Stimulated activated CD8-positive, alpha-beta memory T cell treated with anti-CD3 and anti-CD28 coated beads, Interleukin-15, amount 100 ng/mL, for 48 hours (primary cell): ENCODE measurements around the gene ONECUT3.
A peak's percentile ranks its signal among the peaks of the same experiment; 100 is the strongest.
"Not testable (repeated sequence)": the region's sequence is repeated elsewhere in the genome, so short reads cannot be mapped to it uniquely, and the experiment has no call there.

Experiments used
- DNase-seq, 2 donors: peaks; one replicate each; pipeline ENCODE4 v3.0.0-alpha.2; 2020; ENCODE audit warnings: low read depth in 2 of 2

ONECUT3 gene

DNA sequence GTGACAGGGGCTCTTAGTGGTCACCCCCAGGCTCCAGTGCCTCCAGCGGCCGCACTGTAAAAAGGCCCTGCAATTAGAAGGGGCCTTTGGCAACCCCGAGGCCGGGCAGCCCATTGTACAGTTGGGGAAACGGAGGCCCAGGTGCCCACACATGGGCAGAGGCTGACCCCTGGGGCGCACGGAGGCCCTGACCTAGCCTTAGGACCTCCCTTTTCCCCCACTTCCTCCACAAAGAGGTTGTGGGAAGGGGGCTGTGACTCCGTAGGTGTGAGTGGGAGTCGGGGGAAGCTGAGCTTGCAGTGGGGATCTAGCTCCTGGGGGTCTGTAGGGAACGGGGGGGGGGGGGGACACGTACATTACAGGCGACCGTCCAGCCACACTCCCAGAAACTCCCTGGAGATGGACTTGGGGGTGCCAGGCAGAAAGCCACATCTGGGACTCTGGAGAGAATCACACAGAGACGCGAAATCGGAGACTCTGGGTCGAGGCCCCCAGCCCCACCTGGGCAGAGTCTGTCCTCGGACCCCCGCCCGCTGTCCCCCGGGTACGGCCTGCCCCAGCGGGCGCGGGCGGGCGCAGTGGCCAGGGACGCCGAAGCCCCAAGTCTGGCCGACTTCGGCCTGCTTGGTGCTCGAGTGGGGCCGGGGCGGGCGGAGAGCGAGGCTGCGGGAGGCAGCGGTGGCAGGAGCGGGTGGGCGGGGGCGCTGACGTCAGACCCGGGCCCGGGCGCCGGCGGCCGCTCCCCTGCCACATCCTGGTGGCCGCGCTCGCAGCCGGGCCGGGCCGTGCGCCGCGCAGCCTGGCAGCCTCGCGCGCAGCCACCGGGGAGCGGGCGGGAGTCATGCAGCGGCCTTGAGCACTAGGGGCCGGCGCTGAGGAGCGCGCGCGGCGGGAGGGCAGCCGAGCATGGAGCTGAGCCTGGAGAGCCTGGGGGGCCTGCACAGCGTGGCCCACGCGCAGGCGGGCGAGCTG, at the start of gene ONECUT3:
TSS of gene ONECUT3 (plus strand) at position 750 of the 972 bp plus-strand sequence. CDS start at position 907, 157 bp downstream.
- DNase-seq: no peak

DNA sequence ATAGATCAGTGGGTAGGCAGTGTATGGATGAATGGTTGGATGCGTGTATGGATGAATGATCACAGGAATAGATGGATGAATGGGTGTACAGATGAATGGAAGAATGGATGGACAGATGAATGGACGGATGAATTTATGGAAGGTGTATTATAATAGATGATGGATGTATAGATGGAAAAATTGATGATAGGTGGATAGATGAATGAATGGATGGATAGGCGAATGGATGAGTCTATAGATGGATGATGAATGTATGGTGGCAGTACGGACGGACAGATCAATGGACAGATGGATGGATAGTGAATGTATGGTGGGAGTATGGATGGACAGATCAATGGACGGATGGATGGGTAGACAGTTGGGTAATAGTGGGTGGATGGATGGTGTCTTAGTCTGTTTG, 49.0 kb upstream of the ONECUT3 start:
- DNase-seq: no peak

DNA sequence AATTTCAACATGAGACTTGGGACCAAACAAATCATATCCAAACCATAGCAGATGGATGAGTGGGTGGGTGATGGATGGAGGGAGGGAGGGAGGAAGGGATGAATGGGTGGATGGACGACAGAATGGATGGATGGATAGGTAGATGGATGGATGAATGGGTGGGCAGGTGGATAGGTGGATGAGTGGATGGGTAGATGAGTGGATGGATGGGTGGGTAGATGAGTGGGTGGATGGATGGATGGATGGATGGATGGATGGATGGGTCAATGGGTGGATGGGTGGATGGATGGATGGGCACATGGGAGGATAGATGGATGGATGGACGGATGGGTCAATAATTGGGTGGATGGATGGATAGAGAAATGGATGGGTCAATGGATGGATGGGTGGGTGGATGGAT, 47.9 kb upstream of the ONECUT3 start:
- no peak for DNase-seq

DNA sequence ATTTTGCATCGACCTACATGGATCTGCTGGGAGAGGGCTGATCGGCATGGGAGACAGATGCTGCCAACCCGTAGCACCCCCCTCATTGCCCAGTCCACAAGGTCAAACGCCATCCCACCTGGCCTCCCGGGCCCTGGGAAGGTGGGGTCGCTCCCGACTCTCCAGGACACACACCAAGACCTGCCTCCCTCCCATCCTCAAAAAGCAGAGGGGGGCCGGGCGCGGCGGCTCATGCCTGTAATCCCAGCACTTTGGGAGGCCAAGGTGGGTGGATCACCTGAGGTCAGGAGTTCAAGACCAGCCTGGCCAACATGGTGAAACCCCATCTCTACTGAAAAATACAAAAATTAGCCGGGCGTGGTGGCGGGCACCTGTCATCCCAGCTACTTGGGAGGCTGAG, 46.7 kb upstream of the ONECUT3 start:
- not testable (repeated sequence) for DNase-seq

DNA sequence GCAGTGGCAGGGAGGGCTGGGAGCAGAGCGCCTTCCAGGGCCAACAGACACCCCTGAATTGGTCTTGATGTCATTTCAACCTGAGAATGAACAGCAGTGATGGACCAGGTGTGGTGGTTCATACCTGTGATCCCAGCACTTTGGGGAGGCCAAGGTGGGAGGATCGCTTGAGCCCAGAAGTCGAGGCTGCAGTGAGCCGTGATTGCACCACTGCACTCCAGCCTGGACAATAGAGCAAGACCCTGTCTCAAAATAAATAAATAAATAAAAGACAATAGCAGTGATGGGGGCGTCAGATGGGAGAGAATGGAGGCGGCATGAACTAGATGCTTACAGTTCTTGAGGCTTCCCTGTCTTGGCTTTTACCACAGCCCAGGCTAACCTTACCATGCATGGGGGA, 46.1 kb upstream of the ONECUT3 start:
- DNase-seq: no peak

DNA sequence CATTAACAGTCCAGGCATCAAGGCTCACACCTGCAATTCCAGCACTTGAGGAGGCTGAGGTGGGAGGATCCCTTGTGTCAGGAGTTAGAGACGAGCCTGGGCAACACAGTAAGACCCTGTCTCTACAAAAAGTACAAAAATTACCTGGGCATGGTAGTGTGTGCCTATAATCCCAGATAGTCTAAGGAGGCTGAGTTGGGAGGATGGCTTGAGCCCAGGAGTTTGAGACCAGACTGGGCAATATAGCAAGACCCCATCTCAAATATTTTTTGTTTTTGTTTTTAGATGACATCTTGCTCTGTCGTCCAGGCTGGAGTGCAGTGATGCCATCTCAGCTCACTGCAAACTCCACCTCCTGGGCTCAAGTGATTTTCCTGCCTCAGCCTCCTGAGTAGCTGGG, 40.1 kb upstream of the ONECUT3 start:
- DNase-seq: no peak

DNA sequence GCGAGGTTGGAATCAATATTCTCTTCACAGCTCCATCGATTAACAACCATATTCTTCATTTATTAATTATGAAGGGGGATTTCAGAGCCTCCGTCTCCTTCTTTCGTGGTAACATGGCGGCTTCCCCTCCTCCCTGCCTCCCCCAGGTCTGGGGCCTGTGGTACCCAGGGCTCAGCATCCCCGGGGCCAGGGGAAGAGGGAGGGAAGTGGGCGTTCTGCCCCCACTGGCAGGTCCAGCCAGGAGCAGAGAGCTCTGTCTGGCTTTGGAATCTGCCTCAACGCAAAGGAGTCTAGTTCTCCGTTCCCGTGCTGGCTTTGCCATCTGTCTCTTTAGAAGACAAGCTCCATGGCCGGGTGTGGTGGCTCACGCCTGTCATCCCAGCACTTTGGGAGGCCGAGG, 37.8 kb upstream of the ONECUT3 start:
- no peak for DNase-seq

DNA sequence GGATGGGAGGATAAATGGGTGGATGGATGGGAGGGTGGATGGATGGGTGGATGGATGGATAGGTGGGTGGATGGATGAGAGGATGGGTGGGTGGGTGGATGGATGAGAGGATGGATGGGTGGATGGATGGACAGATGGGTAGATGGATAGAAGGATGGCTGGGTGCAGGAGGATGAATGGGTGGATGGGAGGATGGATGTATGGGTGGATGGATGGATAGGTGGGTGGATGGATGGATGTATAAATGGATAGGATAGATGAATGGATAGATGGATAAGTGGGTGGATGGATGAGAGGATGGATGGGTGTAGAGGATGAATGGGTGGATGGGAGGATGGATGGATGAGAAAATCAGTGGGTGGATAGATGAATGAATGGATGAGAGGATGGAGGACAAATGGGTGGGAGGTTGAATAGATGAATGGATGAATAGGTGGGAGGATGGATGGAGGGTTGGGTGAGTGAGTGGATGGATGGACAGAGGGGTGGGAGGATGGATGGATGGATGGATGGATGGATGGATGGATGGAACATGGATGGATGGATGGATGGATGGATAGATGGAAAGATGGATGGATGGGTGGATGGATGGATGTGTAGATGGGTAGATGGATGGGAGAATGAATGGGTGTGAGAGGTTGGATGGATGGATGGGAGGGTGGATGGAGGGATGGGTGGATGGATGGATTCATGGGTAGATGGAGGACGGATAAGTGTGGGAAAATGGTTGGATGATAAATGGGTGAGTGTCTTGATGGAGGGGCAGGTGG, 35.9 kb upstream of the ONECUT3 start:
- DNase-seq: no peak

DNA sequence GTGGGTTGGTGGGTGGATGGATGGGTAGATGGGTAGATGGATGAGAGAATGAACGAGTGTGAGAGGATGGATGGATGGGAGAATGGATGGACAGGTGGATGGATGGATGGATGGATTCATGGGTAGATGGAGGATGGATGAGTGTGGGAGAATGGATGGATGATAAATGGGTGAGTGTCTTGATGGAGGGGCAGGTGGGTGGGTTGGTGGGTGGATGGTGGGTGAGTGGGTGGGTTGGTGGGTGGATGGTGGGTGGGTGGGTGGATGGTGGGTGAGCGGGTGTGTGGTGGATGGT, 35.4 kb upstream of the ONECUT3 start:
- no peak for DNase-seq

DNA sequence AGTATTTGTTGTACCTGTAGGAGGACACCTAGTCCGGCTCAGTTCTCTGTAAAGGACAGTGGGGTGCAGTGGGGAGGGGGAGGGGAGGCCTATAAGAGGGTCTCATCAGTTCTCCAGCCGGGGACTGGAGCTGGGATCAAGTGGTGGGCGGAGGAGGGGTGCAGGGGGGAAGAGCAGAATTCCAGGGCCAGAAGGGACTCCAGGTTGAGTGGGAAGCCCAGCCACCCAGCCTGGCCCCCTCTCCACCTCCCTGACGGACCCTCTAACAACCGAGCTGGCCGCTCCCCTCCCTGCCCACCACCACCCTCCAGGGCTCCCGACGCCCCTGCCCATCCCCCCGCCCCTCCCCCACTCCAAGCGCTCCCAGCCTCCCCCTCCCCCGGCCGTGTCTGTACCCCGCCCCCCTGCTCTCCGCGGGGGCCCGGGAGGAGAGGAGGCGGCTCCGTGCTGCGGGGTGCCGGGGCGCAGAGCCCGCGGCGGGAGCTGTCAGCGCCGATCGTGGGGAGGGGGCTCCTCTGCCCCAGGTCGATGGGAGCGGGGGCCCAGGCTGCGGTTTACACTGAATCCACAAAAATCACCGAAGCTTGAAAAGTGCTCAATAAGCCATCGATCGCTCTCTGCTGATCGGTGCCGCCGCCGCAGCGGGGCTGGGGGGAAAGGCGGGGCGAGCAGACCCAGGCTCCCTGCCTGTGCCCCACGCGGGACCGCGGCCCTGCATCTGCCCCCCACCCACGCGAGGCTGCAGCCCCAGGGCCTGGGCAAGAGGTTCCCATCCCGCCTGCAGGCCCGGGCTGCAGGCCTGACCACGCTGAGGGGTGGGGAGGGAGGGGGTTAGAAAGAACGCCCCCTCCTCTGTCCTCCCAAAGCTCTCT, 34.6 kb upstream of the ONECUT3 start:
- DNase-seq: no peak

DNA sequence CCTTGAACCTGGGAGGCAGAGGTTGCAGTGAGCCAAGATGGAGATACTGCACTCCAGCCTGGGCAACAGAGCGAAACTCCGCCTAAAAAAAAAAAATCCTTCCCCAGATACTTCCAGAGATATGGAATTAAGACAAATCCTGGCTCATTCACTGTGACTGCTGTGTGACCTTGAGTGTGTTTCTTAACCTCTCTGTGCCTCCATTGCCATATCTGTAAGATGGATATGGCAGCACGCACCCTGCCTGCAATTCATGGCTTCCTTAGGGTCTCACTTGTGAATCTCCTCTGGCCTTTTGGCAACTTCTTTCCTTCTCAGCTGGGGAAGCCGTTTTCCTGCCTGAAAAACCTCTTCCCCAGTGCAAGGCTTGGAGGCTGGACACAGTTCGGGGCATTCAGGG, 33.8 kb upstream of the ONECUT3 start:
- no peak for DNase-seq

DNA sequence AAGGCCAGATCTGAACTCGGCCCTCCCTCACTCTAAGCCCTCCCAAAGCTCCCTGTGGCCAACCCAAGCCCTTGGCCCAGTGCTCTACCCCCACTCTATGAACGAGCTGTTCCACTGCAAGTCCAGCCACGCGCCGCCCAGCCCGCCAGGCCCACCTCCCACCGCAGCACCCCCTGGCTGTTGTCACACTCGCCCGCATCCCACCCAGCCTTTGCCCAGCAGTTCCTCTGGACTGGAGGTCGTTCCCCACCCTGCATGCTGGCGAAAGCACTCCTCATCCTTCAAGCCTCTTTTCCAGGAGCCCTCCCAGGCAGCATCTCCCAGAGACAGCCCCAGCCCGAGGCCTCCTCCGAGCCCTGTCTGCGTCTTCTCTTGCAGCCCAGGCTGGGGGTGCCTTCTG, 33.1 kb upstream of the ONECUT3 start:
- DNase-seq: no peak

DNA sequence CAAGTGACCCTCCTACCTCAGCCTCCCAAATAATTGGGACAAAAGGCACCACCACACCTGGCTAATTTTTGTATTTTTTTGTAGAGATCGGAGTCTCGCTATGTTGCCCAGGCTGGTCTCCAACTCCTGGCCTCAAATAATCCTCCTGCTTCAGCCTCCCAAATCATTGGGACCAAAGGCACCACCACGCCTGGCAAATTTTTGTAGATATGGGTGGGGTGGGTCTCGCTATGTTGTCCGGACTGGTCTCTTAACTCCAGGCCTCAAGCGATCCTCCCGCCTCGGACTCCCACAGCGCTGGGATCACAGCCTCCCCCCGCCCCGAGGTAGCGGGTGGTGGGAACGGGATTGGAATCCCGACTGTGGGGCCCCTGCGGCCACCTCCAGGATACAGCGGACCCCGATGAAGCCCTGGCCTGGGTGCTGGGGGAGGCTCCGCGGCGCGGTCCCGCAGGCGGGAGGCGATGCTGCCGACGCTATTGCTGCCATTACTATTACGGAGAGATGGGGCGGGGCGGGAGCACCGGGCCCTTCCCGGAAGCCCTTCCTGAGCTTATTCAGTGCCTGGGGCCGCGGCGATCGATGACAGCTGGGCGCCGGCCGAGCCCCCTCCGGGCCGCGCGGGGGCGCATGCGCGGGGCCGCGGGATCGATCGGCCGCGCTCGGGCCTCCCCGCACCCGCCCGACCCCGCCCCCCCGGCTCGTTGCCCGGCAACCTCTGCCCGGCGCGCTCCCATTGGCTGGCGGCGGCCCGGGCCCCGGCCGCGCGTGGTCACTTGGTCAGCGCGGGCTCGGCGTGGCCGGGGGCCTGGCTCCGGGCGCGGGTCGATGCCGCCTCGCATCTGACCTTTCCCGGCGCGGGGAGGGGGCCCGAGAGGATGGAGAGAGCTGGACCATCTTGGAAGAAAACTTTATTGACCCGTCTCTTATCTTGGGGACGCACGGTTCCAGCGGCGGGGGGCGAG, 27.9 kb upstream of the ONECUT3 start:
- peak; percentile 28 to 46 for DNase-seq

DNA sequence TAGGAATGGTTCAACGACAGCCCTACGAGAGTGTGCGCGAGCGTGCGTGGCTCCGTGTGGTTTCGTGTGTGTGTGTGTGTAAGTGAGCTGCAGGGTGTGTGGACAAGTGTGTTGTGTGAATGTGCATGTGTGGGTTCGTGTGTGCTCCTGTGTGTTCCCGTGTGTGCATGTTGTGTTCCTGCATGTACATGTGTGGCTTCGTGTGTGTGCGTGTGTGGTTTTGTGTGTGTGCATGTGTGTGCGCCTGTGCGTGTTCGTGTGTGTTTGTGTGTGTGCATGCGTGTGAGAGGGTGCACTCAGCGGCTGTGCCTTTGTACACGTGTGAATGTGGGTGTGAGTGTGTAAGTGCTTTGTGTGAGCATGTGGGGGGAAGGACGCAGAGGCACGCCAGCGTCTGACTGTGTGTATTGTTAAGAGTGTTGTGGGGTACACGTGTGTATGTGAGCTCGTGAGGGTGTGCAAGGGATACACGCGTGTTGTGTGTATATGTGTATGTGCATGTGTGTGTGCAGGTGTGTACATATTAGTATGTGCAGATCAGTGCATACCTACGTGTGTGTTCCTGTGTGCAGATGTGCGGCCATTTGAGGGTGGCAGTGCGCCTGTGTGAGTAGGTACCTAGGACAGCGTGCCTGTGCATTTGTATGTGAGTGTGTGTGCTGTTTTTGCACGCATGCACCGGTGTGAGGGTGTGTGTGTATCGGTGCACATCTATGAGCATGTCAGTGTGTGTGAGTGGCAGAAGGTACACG, 24.3 kb upstream of the ONECUT3 start:
- no peak for DNase-seq

DNA sequence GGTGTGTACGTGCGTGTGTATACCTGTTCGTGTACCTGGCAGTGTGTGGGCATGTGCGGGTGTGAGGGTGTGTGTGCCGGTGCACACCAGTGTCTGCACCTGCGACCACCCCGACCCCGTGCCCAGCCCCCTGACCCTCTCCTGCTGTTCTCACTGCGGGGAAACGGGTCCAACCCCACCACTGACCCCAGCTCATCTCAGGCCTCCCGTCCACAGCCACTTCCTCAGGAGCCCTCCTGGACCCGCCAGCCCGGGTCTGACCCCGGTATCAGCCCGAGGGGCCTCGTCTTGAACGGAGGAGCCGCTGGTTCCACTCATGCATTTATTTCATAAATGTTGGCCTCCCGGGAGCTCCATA, 23.8 kb upstream of the ONECUT3 start:
- DNase-seq: no peak

DNA sequence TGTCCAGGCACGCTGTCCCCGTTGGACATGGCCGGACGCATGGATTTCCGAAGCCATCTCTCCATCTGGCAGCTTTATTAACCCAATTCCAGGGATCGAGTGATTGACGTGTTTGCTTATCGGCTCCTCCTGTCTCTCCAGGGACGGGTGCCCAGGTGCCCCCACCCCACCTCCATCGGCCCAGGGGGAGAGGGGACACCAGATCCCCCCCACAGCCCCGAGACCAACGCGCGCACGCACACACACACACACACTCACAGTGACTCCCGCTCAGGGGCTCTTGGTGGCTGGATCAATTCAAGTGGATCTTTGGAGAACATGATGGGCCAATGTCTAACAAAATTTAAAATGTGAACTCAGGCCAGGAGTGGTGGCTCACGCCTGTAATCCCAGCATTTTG, 23.1 kb upstream of the ONECUT3 start:
- no peak for DNase-seq

DNA sequence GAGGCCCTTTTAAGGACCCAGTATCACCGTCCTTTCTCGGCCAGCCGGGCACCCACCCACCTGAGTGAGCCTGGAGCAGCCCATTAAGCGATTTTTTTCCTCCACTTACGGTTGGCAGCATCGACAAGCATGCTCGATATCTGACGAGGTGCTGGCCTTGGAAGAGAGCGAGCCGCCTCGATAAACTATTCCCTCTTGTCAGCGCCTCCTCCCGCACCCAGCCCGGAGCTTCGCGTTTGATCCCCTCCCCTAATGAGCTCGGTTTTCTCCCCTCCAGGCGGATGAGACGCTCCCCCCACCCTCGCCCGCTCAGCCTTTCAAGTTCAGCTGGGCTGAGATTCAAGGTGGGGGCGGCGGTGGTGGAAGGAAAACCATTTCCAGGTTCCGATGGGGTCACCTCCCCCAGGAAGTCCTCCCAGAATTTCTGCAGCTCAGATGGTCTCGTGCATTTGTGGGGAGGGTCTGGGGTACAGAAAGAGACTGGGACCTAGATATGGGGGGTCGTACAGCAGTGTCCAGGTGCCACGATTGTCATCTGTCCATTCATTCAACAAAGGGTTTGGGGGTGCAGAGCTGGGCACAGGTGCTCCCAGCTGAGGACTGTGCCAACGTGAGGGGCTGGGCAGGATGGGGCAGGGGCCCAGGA, 18.9 kb upstream of the ONECUT3 start:
- no peak for DNase-seq

DNA sequence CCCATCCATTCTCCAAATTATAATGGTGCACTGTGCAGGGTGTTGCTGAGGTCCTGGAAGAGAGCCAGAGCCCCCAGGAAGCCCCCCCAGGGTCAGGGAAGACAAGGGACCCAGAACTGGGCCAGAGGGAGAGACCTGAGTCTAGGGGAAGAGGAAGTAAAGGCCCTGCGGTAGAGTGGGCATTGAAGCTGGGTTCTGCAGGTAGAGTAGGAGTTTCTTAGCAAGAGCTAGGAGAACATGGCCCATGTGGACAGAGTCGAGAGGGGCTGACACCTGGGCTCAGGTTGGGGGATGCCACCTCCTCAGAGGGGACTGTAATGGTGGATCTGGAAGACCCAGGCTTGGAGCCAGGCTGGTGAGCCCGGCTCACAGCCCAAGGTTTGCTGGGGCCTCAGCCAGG, 17.0 kb upstream of the ONECUT3 start:
- no peak for DNase-seq

DNA sequence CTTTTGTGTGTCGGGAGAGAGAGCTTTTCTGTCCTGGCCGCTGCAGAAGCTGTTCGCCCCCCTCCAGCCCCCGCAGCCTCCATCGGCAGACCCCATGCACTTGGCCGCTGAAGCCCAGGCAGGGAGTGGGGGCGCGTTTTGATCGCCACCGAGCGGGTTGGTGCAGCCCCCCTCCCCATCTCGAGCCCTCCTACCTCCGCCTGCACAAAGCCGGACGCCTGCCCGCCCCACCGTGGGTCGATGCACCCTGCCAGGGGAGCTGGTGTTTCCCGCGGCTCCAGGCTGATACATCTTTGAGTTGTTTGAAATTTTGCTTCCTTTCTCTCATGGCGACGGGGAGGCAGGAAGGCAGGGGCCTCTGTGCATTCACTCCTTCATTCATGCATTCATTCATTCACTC, 16.4 kb upstream of the ONECUT3 start:
- no peak for DNase-seq
